Calu3 (cell line): Measurements from ENCODE around the gene CPEB4. TPM values are rescaled to one million over a fixed set of nuclear protein-coding genes. Genes with fewer than 3 reads are reported as not detected.

ENCODE experiments used
- BruUV-seq: library from RNA; stranded (reverse); fragments of 400-500 nt; replicated peaks from 2 replicates; lab custom pipeline; 2021; lab: Mats Ljungman, UMichigan
- CTCF ChIA-PET: fragments of 300-600 bp; sonication (Branson Sonifier 250); formaldehyde crosslinking; loops from one replicate; lab custom pipeline; 2022; ENCODE audit warnings: antibody characterized with exemption; lab: Charles Lee
- DNase-seq: peaks from one replicate; pipeline ENCODE4 v3.0.0; 2022
- H3K27ac Mint-ChIP-seq: one replicate; pipeline ENCODE4 v1.8.0; 2022; ENCODE audit warnings: mixed read lengths; ENCODE audit not compliant: unreplicated experiment
- H3K27me3 Mint-ChIP-seq: one replicate; pipeline ENCODE4 v1.8.0; 2022; ENCODE audit warnings: mixed read lengths; ENCODE audit not compliant: unreplicated experiment
- H3K36me3 Mint-ChIP-seq: one replicate; pipeline ENCODE4 v1.8.0; 2022; ENCODE audit warnings: mild to moderate bottlenecking, moderate library complexity, mixed read lengths; ENCODE audit not compliant: insufficient read depth, unreplicated experiment
- H3K4me1 Mint-ChIP-seq: one replicate; pipeline ENCODE4 v1.8.0; 2022; ENCODE audit warnings: mild to moderate bottlenecking, low read depth, mixed read lengths; ENCODE audit not compliant: unreplicated experiment
- H3K4me3 Mint-ChIP-seq: one replicate; pipeline ENCODE4 v1.8.0; 2022; ENCODE audit warnings: mild to moderate bottlenecking, low read depth, moderate library complexity, mixed read lengths; ENCODE audit not compliant: unreplicated experiment
- H3K9me3 Mint-ChIP-seq: one replicate; pipeline ENCODE4 v1.8.0; 2022; ENCODE audit warnings: low read depth, mixed read lengths; ENCODE audit not compliant: unreplicated experiment
- intact Hi-C: fragments of 100-400 bp; cut with micrococcal nuclease; formaldehyde crosslinking; loops from one replicate; pipeline ENCODE4 v1.10.0; 2022; ENCODE audit not compliant: unreplicated experiment
- total RNA-seq: library from RNA; stranded (reverse); gene quantifications from 2 replicates; pipeline ENCODE4 v1.2.3, GENCODE V29; 2022
- TF ChIP-seq, protein P1 (sequence below): fragments of 200-600 bp; IDR thresholded peaks from one replicate; pipeline ENCODE4 v1.8.0; 2022; ENCODE audit warnings: antibody characterized with exemption; ENCODE audit not compliant: unreplicated experiment

CPEB4 gene
- total RNA-seq, 1 experiment from 2014 or later, result 30.8 TPM

DNA sequence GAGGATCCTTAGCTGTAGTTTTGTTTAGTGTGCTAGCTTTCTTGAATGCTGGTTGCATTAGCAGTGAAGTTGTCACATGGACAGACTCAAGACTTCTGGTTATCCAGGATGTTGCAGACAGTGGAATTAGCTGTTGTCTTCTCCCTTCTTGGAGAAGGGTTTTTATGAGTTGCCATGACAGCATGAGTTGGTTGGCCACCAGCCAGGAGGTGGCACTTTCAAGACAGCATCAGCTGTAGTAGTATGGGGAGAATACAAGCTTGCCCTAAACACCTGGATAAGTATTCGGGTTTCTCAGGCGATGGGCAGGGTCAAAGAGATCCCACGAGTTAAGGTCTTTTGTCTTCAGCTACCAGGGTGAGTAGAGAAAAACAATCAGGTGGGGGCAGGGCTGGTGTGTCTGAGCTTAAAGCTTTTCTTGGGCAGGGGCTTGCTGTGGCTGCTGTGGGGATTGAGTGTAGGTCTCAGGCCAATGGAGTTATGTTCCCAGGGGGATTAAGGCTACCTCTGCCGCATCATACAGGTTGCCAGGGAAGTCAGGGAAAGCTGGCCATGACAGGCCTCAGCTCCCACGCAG is 93.1 kb downstream of the CPEB4 start:
- CTCF ChIA-PET, result no interaction called here
- no peak overlapping the region for H3K27ac Mint-ChIP-seq
- H3K4me1 Mint-ChIP-seq, result no peaks in the 10 kb centered on the region
- TF ChIP-seq, protein P1, sequence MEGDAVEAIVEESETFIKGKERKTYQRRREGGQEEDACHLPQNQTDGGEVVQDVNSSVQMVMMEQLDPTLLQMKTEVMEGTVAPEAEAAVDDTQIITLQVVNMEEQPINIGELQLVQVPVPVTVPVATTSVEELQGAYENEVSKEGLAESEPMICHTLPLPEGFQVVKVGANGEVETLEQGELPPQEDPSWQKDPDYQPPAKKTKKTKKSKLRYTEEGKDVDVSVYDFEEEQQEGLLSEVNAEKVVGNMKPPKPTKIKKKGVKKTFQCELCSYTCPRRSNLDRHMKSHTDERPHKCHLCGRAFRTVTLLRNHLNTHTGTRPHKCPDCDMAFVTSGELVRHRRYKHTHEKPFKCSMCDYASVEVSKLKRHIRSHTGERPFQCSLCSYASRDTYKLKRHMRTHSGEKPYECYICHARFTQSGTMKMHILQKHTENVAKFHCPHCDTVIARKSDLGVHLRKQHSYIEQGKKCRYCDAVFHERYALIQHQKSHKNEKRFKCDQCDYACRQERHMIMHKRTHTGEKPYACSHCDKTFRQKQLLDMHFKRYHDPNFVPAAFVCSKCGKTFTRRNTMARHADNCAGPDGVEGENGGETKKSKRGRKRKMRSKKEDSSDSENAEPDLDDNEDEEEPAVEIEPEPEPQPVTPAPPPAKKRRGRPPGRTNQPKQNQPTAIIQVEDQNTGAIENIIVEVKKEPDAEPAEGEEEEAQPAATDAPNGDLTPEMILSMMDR, result no peak
- intact Hi-C loops, result no loop called here
- no peak for DNase-seq
- H3K4me3 Mint-ChIP-seq, result no peak overlapping the region
- H3K36me3 Mint-ChIP-seq, result no peaks in the 10 kb centered on the region
- peaks cover 85% of the 10 kb centered on the region for H3K27me3 Mint-ChIP-seq
- H3K9me3 Mint-ChIP-seq, result no peaks in the 10 kb centered on the region
- BruUV-seq, result no TSS peak

DNA sequence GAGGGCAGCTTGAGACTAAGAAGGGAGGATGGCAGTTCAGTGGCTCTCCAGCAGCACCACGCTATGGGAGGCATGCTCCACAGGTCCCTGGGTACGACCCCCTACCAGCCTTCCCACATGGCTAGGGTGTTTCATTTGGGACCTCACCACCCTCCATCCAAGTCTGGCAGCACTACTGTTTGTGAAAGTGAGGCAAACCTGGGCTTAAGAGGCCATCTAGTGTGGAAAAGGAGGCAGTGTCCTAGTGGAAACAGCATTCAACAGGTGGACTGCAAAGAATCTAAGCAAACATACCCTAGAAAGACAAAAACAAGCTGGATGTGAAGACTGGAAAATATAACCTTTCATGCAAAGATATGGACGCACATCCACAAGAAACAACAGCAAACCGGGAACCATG is 96.1 kb downstream of the CPEB4 start:
- CTCF ChIA-PET, result interaction anchor here (0.6 to 0.8 kb wide), 2 partner anchors 368 to 973 kb away, joined by 4 read pairs; no protein-coding TSS in a partner anchor
- peak; percentile 34 for DNase-seq
- no peak overlapping the region for H3K27ac Mint-ChIP-seq
- no peaks in the 10 kb centered on the region for H3K36me3 Mint-ChIP-seq
- TF ChIP-seq, protein P1, result peak; percentile 51
- H3K4me1 Mint-ChIP-seq, result no peaks in the 10 kb centered on the region
- peaks cover 56% of the 10 kb centered on the region for H3K27me3 Mint-ChIP-seq
- no peaks in the 10 kb centered on the region for H3K9me3 Mint-ChIP-seq
- BruUV-seq, result no TSS peak
- no peak overlapping the region for H3K4me3 Mint-ChIP-seq
- intact Hi-C loops, result loop anchor here (1.0 kb wide), 2 partner anchors 365 to 690 kb away; no protein-coding TSS in a partner anchor

DNA sequence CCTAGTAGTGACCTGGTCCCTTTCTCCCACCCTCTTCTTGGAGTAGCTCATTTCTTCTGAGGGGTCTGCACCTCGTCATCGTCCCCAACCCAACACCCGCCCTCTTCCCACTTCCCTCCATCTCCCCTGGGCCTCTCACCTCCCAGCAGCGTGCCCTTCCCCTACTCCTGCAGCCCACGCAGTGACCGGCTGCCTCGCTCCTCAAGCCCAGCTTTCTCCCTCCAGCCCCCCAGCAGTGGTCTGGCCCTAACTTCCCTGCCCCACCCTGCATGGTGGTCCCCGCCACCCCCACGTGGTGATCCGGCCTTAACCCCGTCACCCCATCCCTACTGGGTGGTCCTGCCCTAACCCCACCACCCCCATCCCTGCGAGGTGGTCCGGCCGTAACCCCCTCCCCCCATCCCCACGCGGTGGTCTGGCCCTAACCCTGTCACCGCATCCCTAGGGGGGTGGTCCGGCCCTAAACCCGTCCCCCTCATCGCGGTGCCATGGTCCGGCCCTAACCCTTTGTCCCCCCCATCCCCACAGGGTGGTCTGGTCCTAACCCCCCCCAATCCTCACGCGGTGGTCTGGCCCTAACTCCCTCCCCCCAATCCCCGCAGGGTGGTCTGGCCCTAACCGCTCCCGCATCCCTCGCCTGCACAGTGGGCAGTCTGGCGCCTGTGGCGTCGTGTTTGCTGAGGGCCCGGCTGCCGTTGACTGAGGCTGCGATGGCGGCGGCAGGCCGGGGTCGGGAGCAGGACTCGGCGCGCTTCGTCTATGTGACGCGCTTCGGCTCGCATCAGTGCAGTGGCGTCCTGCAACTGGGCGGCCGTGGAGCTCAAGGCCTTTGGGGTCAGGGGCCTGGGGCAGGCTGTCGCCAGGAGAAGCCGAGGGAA is 100.6 kb downstream of the CPEB4 start, which contains the start of gene C5orf47:
Gene C5orf47 (plus strand): TSS at position 617 of the 878 bp plus-strand sequence. CDS start 94 bp downstream, at position 711.
- Mint-ChIP-seq H3K27ac (no peak within 1 kb of the TSS), H3K36me3 (no peaks in the 10 kb centered on the region), H3K4me1 (no peaks in the 10 kb centered on the region), H3K9me3 (no peaks in the 10 kb centered on the region), H3K4me3 (no peak within 1 kb of the TSS), H3K27me3 (peaks cover 30% of the 10 kb centered on the region)
- BruUV-seq, result no TSS peak
- TF ChIP-seq, protein P1, result no peak
- CTCF ChIA-PET, result no interaction called here
- no peak for DNase-seq
- intact Hi-C loops, result no loop called here

DNA sequence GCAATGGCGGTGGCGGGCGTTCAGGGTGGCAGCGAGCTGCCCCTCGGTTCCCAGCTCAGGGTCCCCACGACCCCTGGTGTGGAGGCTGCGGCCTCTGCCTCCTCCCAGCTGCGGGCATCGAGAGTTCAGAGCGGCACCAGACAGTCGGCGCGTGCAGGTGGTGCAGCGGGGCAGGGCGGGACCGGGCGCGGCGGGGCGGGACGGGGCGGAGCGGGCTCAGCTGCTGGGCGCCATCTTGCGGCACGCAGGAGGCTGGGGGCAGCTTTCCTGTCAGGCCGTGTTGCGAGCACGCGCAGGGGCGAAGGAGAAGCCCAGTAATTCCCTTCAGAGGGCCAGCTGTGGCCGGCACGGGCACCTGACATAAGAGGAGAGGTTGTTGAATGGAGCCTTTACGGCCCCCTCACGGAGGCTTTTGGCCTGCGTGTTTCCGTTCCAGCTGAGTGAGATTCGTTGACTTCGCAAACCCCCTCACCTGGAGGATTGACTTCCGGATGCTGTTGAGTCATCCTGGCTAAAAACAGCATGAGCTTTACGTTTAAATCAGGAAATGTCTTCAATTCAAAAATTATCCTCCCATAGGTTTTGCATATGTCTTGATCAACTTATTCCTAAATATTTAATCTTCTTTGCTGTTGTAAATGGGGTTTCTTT is 101.4 kb downstream of the CPEB4 start:
- Mint-ChIP-seq H3K4me3 (no peak overlapping the region), H3K27me3 (peaks cover 31% of the 10 kb centered on the region), H3K36me3 (no peaks in the 10 kb centered on the region), H3K4me1 (no peaks in the 10 kb centered on the region), H3K9me3 (no peaks in the 10 kb centered on the region), H3K27ac (no peak overlapping the region)
- intact Hi-C loops, result no loop called here
- TF ChIP-seq, protein P1, result no peak
- CTCF ChIA-PET, result interaction anchor here (0.7 kb wide), 2 partner anchors 324 to 328 kb away, joined by 3 to 5 read pairs; no protein-coding TSS in a partner anchor
- no TSS peak for BruUV-seq
- DNase-seq, result no peak
